ENCODE data around the gene NFS1.
"Not testable (repeated sequence)": the region's sequence is repeated elsewhere in the genome, so short reads cannot be mapped to it uniquely, and the experiment has no call there.

NFS1 gene

GRCh38 chr20:35734374-35734773, 35.2 kb upstream of the NFS1 start:
- no peak overlapping the region for H3K4me3 ChIP-seq (ENCODE audit: low read length)
- TF ChIP-seq ZNF274 (IDR thresholded peaks at IDR 0.05; ENCODE audit: low read depth, low read length) = no peak

DNA sequence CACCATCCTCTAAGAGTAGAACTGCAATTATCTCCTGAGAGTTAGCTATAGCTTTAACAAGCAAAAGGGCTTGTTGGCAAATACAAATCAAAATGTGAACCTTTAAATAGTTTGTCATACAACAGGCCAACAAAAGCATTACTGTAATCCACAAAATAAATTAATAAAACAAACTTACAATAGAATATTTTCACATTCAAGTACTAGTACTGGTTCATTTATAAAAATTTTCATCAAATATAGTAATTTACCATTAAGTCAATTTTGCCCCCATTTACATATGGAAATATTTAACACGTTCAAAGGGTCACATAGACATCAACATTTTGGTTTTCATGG, 33.5 kb upstream of the NFS1 start:
- H3K4me3 ChIP-seq (ENCODE audit: low read length) = no peak overlapping the region
- TF ChIP-seq ZNF274 (IDR thresholded peaks at IDR 0.05; ENCODE audit: low read depth, low read length) = no peak

DNA sequence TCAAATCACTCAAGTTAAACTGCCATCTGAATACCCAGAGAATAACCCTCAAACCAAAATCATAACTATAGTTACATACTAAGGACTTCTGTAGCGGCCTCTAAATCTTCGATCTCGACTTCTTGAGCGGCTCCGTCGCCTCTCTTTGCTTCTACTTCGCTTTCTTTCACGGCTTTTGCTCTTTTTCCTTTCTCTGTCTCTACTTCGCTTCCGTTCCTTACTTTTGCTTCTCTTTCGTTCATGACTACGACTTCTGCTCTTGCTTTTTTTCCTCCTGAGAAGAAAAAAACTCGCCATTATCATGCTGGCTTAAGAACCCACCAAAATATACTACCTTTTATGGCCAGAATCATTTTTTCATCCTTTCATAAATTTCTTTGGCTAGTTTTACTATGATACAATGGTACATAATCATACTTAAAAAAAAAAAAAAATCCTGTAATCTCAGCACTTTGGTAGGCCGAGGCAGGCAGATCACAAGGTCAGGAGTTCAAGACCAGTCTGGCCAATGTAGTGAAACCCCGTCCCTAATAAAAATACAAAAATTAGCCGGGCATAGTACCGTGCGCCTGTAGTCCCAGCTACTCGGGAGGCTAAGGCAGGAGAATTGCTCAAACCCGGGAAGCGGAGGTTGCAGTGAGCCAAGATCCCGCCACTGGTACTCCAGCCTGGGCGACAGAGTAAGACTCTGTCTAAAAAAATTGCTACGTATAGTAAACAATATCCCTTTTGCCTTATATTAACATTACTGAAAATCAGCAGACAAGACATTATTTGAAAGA, 32.9 kb upstream of the NFS1 start:
- TF ChIP-seq ZNF274 (IDR thresholded peaks at IDR 0.05; ENCODE audit: low read depth, low read length) = no peak
- no peak overlapping the region for H3K4me3 ChIP-seq (ENCODE audit: low read length)

- H3K4me3 ChIP-seq (ENCODE audit: low read length) = no peak overlapping the region
These were observed 32.3 kb upstream of the NFS1 start for GRCh38 chr20:35731469-35731788.

DNA sequence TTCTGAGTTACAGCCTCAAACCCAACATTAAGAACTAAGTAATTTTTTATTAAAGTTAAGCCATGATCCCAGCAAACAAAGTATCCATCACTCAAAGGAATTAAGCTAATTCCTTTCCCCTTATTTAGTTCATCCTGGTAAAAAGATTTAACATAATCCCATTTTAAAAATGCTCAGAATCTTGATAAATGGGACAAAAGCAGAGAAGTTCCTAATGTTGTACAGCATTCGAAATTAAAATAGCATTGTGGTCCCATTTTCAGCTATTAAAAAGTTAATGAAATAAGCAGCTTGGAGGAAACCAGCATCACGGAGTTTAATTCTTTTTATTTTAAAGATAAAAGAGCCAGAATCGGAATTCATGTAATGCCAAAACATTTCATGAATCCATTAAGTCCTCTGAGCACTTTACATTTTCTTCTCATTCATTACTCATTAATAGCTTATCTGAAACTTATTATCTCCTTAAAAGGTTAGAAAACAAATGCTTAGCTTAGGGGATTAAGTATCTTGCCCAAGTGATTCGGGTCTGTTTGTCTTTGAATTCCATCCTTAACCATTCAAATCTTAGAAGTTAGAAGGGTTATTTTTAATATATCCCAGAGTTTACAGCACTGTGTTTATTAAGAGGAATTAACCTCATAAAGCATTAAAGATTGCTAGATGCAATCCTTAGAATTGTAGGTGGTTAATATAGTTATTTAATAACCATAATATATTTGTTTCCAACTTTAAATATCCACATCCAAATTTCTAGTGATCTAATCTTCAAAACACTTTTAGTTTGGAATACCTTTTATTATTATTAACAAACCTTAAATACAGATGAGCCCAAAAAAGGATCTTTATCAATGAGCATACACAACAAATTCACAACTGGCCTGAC, 31.7 kb upstream of the NFS1 start:
- no peak overlapping the region for H3K4me3 ChIP-seq (ENCODE audit: low read length)
- no peak for TF ChIP-seq ZNF274 (IDR thresholded peaks at IDR 0.05; ENCODE audit: low read depth, low read length)

More at GRCh38 chr20:35731469-35731788, 32.3 kb upstream of the NFS1 start:
- TF ChIP-seq ZNF274 (IDR thresholded peaks at IDR 0.05; ENCODE audit: low read depth, low read length) = no peak

DNA sequence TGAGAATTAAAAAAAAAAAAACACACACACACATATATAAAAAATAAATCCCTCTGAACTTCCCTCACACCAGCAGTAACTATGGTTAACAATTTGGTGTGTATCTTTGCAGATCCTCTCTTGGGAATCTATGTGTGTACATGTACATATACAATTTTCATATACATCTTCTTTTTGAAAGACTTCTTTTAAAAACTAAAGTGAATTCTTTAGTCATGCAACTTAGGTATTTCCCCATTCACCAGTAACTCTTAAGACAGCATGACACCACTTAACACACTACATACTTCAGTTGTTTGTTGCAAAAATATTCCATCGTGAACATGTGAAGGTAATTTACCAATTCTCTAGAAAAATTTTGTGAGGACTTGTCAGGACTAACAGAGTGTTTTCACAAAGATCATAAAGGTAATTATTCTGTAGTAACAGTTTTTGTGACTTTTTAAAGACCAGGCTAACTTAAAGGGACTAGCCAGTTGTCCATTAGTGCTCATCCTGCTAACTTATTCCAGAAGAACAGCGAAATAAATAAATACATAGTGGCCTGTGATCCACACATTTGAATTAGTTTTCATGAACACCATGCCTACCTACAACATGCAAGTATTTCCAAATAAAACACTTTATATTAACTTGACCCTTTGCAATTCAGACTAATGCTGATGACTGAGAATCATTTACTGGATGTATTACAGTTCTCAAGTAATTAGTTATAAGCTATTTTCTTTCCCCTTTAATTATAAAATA, 30.9 kb upstream of the NFS1 start:
- no peak for TF ChIP-seq ZNF274 (IDR thresholded peaks at IDR 0.05; ENCODE audit: low read depth, low read length)
- H3K4me3 ChIP-seq (ENCODE audit: low read length) = no peak overlapping the region

DNA sequence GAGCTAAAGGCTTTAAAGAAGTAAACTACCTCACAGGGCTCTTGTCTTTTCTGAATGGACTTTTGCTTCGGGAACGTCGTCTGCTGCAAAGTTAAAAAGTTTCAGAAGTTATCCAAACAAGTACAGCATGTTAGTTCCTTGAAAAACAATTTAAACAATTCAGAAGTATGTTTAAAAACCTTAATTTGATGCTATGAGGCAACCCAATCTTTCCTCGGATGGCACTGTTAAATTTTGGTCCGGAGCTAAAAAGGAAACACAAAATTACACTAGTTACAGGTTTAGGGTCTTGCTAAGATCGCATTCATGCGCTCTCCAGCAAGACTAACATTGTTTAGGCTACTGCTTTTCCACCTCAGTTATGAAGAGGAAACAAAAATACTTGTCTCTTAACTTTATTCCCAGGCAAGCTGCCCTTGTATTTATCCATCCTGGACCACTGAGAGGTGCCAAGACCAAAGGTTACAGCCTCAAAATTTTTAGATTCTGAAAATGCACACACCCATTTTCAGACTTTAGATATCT, 30.2 kb upstream of the NFS1 start:
- no peak overlapping the region for H3K4me3 ChIP-seq (ENCODE audit: low read length)
- no peak for TF ChIP-seq ZNF274 (IDR thresholded peaks at IDR 0.05; ENCODE audit: low read depth, low read length)

- no peak overlapping the region for H3K4me3 ChIP-seq (ENCODE audit: low read length)
- TF ChIP-seq ZNF274 (IDR thresholded peaks at IDR 0.05; ENCODE audit: low read depth, low read length) = no peak
These were observed 27.9 kb upstream of the NFS1 start for GRCh38 chr20:35726842-35727711.

- H3K4me3 ChIP-seq (ENCODE audit: low read length) = no peak overlapping the region
- no peak for TF ChIP-seq ZNF274 (IDR thresholded peaks at IDR 0.05; ENCODE audit: low read depth, low read length)
These were observed 25.4 kb upstream of the NFS1 start for GRCh38 chr20:35724321-35725230.

DNA sequence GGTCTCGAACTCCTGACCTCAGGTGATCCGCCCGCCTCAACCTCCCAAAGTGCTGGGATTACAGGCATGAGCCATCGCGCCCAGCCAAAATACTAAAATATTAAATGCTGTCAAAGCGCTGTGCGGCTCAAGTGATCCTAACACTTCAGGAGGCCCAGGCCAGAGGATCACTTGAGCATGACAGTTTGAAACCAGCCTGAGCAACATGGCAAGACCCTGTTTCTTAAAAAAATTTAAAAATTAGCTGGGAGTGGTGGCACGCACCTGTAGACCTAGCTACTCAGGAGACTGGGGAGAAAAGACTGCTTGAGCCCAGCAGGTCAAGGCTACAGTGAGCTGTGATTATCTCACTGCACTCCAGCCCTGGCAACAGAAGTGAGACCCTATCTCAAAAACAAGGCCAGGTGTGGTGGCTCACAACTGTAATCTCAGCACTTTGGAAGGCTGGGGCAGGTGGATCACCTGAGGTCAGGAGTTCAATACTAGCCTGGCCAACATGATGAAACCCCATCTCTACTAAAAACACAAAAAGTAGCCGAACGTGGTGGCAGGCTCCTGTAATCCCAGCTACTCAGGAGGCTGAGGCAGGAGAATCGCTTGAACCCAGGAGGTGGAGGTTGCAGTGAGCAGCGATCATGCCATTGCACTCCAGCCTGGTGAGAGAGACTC, 24.6 kb upstream of the NFS1 start:
- H3K4me3 ChIP-seq (ENCODE audit: low read length) = not testable (repeated sequence)

DNA sequence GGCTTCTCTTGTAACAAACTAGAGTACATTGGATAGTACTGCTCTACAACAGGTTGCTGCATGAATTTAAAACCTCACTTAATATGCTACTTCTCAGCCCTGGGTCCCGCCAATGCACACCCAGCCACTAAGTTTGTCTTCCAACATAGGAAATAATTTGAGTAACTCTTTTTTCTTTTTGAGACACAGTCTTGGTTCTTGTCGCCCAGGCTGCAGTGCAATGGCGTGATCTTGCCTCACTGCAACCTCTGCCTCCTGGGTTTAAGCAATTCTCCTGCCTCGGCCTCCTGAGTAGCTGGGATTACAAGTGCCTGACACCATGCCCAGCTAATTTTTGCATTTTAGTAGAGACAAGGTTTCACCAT, 24.1 kb upstream of the NFS1 start:
- not testable (repeated sequence) for H3K4me3 ChIP-seq (ENCODE audit: low read length)

GRCh38 chr20:35721621-35722020, 22.5 kb upstream of the NFS1 start:
- no peak for TF ChIP-seq ZNF274 (IDR thresholded peaks at IDR 0.05; ENCODE audit: low read depth, low read length)
- H3K4me3 ChIP-seq (ENCODE audit: low read length) = no peak overlapping the region

Data from GM08714 (cell line).